Chondrocyte (in vitro differentiated cells): Measurements from ENCODE around the gene KDM3A. TPM values are rescaled to one million over a fixed set of nuclear protein-coding genes. Genes with fewer than 3 reads are reported as not detected.

ENCODE experiments used
- DNase-seq: peaks from one replicate; pipeline ENCODE4 v3.0.0; 2021; ENCODE audit warnings: mixed read lengths, low spot score
- H3K27ac Mint-ChIP-seq: one replicate; pipeline ENCODE4 v1.8.0; 2021; ENCODE audit warnings: mild to moderate bottlenecking, moderate library complexity, mixed read lengths; ENCODE audit not compliant: unreplicated experiment
- H3K27me3 Mint-ChIP-seq: 2 replicates; pipeline ENCODE4 v1.8.0; 2021; ENCODE audit warnings: low read depth, mixed read lengths
- H3K36me3 Mint-ChIP-seq: 2 replicates; pipeline ENCODE4 v1.8.0; 2021; ENCODE audit warnings: low read depth, mixed read lengths
- H3K4me1 Mint-ChIP-seq: 2 replicates; pipeline ENCODE4 v1.8.0; 2021; ENCODE audit warnings: low read depth, mild to moderate bottlenecking, mixed read lengths
- H3K4me3 Mint-ChIP-seq: one replicate; pipeline ENCODE4 v1.8.0; 2021; ENCODE audit warnings: mild to moderate bottlenecking, moderate library complexity, mixed read lengths; ENCODE audit not compliant: unreplicated experiment
- H3K9me3 Mint-ChIP-seq: 2 replicates; pipeline ENCODE4 v1.8.0; 2021; ENCODE audit warnings: low read depth, mixed read lengths
- CTCF ChIP-seq: fragments of 200-600 bp; sonication (generic); IDR thresholded peaks from 2 replicates; pipeline ENCODE4 v1.5.0; 2021; ENCODE audit warnings: antibody characterized with exemption, mild to moderate bottlenecking, moderate library complexity
- total RNA-seq: library from RNA; stranded (reverse); gene quantifications from 3 replicates; pipeline ENCODE4 v1.2.1, GENCODE V29; 2021

The KDM3A gene
- total RNA-seq, 1 donor from 2014 or later, result 49.3 TPM

GRCh38 chr2:86434290-86434689, 6.9 kb upstream of the KDM3A start:
- Mint-ChIP-seq H3K4me3 (no peak overlapping the region), H3K4me1 (no peaks in the 10 kb centered on the region), H3K27me3 (peaks cover 19% of the 10 kb centered on the region), H3K9me3 (peaks cover 23% of the 10 kb centered on the region), H3K36me3 (peaks cover 9% of the 10 kb centered on the region), H3K27ac (no peak overlapping the region)
- no peak for DNase-seq
- no peak for TF ChIP-seq CTCF

GRCh38 chr2:86435531-86435930, 5.6 kb upstream of the KDM3A start:
- Mint-ChIP-seq H3K36me3 (peaks cover 18% of the 10 kb centered on the region), H3K4me1 (peaks cover 3% of the 10 kb centered on the region), H3K27me3 (peaks cover 13% of the 10 kb centered on the region), H3K4me3 (no peak overlapping the region), H3K27ac (no peak overlapping the region), H3K9me3 (peaks cover 26% of the 10 kb centered on the region)
- TF ChIP-seq CTCF, result no peak
- DNase-seq, result no peak

- no peak overlapping the region for H3K27ac Mint-ChIP-seq
- peaks cover 21% of the 10 kb centered on the region for H3K9me3 Mint-ChIP-seq
- no peak for TF ChIP-seq CTCF
- peaks cover 17% of the 10 kb centered on the region for H3K36me3 Mint-ChIP-seq
- no peak for DNase-seq
- peaks cover 10% of the 10 kb centered on the region for H3K27me3 Mint-ChIP-seq
- H3K4me1 Mint-ChIP-seq, result peaks cover 6% of the 10 kb centered on the region
- H3K4me3 Mint-ChIP-seq, result no peak overlapping the region
These were observed 4.8 kb upstream of the KDM3A start for GRCh38 chr2:86436328-86436727.

GRCh38 chr2:86439879-86440630, 1.1 kb upstream of the KDM3A start:
- Mint-ChIP-seq H3K4me3 (peak overlapping the region; percentile 77), H3K27ac (peak overlapping the region; percentile 100), H3K27me3 (no peaks in the 10 kb centered on the region), H3K4me1 (peaks cover 33% of the 10 kb centered on the region), H3K36me3 (peaks cover 24% of the 10 kb centered on the region), H3K9me3 (peaks cover 21% of the 10 kb centered on the region)
- no peak for TF ChIP-seq CTCF
- DNase-seq, result no peak

- no peak for TF ChIP-seq CTCF
- peaks cover 41% of the 10 kb centered on the region for H3K4me1 Mint-ChIP-seq
- H3K4me3 Mint-ChIP-seq, result peak overlapping the region; percentile 91
- H3K27ac Mint-ChIP-seq, result peak overlapping the region; percentile 100
- H3K9me3 Mint-ChIP-seq, result peaks cover 21% of the 10 kb centered on the region
- peaks cover 24% of the 10 kb centered on the region for H3K36me3 Mint-ChIP-seq
- no peak for DNase-seq
- no peaks in the 10 kb centered on the region for H3K27me3 Mint-ChIP-seq
These were observed 266 bp downstream of the KDM3A start for GRCh38 chr2:86441392-86441881.
